Measurements from ENCODE around the gene RBMS3. TPM values are rescaled to one million over a fixed set of nuclear protein-coding genes. Genes with fewer than 3 reads are reported as not detected.

Gene RBMS3
- total RNA-seq, 1 donor from 2014 or later = 47.6 TPM

- TF ChIP-seq CTCF (IDR thresholded peaks at IDR 0.05) = no peak
- H3K27ac Mint-ChIP-seq (ENCODE audit: unreplicated experiment) = no peak overlapping the region
Measured at GRCh38 chr3:29716213-29716612, 435.3 kb downstream of the RBMS3 start.

GRCh38 chr3:29718661-29719065 is 437.8 kb downstream of the RBMS3 start:
- TF ChIP-seq CTCF (IDR thresholded peaks at IDR 0.05) = no peak
- Mint-ChIP-seq H3K27me3 (ENCODE audit: low read depth) (no peaks in the 10 kb centered on the region), H3K9me3 (ENCODE audit: low read depth) (no peaks in the 10 kb centered on the region), H3K36me3 (ENCODE audit: low read depth) (peaks cover 2% of the 10 kb centered on the region), H3K4me1 (ENCODE audit: low read depth) (peaks cover 13% of the 10 kb centered on the region), H3K27ac (ENCODE audit: unreplicated experiment) (no peak overlapping the region), H3K4me3 (ENCODE audit: unreplicated experiment) (no peak overlapping the region)
- no peak for DNase-seq (ENCODE audit: low spot score)

More at GRCh38 chr3:29716213-29716612, 435.3 kb downstream of the RBMS3 start:
- H3K9me3 Mint-ChIP-seq (ENCODE audit: low read depth) = no peaks in the 10 kb centered on the region
- no peak overlapping the region for H3K4me3 Mint-ChIP-seq (ENCODE audit: unreplicated experiment)
- no peaks in the 10 kb centered on the region for H3K27me3 Mint-ChIP-seq (ENCODE audit: low read depth)
- no peak for DNase-seq (ENCODE audit: low spot score)
- H3K36me3 Mint-ChIP-seq (ENCODE audit: low read depth) = peaks cover 2% of the 10 kb centered on the region
- H3K4me1 Mint-ChIP-seq (ENCODE audit: low read depth) = peaks cover 10% of the 10 kb centered on the region

GRCh38 chr3:29720665-29721064 is 439.8 kb downstream of the RBMS3 start:
- H3K27me3 Mint-ChIP-seq (ENCODE audit: low read depth) = no peaks in the 10 kb centered on the region
- peaks cover 3% of the 10 kb centered on the region for H3K36me3 Mint-ChIP-seq (ENCODE audit: low read depth)
- H3K4me1 Mint-ChIP-seq (ENCODE audit: low read depth) = peaks cover 13% of the 10 kb centered on the region
- DNase-seq (ENCODE audit: low spot score) = no peak
- H3K27ac Mint-ChIP-seq (ENCODE audit: unreplicated experiment) = no peak overlapping the region
- H3K9me3 Mint-ChIP-seq (ENCODE audit: low read depth) = no peaks in the 10 kb centered on the region
- H3K4me3 Mint-ChIP-seq (ENCODE audit: unreplicated experiment) = no peak overlapping the region
- no peak for TF ChIP-seq CTCF (IDR thresholded peaks at IDR 0.05)

- no peak for DNase-seq (ENCODE audit: low spot score)
- no peaks in the 10 kb centered on the region for H3K9me3 Mint-ChIP-seq (ENCODE audit: low read depth)
Measured at GRCh38 chr3:29721789-29722188, 440.9 kb downstream of the RBMS3 start.

GRCh38 chr3:29731050-29731449 is 450.2 kb downstream of the RBMS3 start:
- no peak overlapping the region for H3K27ac Mint-ChIP-seq (ENCODE audit: unreplicated experiment)
- H3K9me3 Mint-ChIP-seq (ENCODE audit: low read depth) = peaks cover 6% of the 10 kb centered on the region
- no peak for TF ChIP-seq CTCF (IDR thresholded peaks at IDR 0.05)
- peaks cover 2% of the 10 kb centered on the region for H3K36me3 Mint-ChIP-seq (ENCODE audit: low read depth)
- no peak for DNase-seq (ENCODE audit: low spot score)
- H3K4me3 Mint-ChIP-seq (ENCODE audit: unreplicated experiment) = no peak overlapping the region
- no peaks in the 10 kb centered on the region for H3K27me3 Mint-ChIP-seq (ENCODE audit: low read depth)
- no peaks in the 10 kb centered on the region for H3K4me1 Mint-ChIP-seq (ENCODE audit: low read depth)

More at GRCh38 chr3:29721789-29722188, 440.9 kb downstream of the RBMS3 start:
- Mint-ChIP-seq H3K27ac (ENCODE audit: unreplicated experiment) (no peak overlapping the region), H3K4me3 (ENCODE audit: unreplicated experiment) (no peak overlapping the region), H3K4me1 (ENCODE audit: low read depth) (peaks cover 13% of the 10 kb centered on the region), H3K36me3 (ENCODE audit: low read depth) (peaks cover 3% of the 10 kb centered on the region), H3K27me3 (ENCODE audit: low read depth) (no peaks in the 10 kb centered on the region)
- TF ChIP-seq CTCF (IDR thresholded peaks at IDR 0.05) = no peak
